OCI-LY7 (cell line): Measurements from ENCODE around the gene ASPHD2. TPM values are rescaled to one million over a fixed set of nuclear protein-coding genes. Genes with fewer than 3 reads are reported as not detected.

Experiments used
- BruUV-seq: library from RNA; stranded (reverse); fragments of 400-500 nt; replicated peaks from 2 replicates; lab custom pipeline; 2021; lab: Mats Ljungman, UMichigan
- CTCF ChIA-PET: fragments of 300-600 bp; sonication (Branson Sonifier 250); formaldehyde crosslinking; loops from one replicate; lab custom pipeline; 2022; ENCODE audit warnings: antibody characterized with exemption; ENCODE audit not compliant: unreplicated experiment; lab: Charles Lee
- POLR2A ChIA-PET: fragments of 300-600 bp; sonication (Branson Sonifier 250); formaldehyde crosslinking; loops from one replicate; lab custom pipeline; 2022; ENCODE audit warnings: antibody characterized with exemption; lab: Charles Lee
- DNase-seq: peaks from one replicate; pipeline ENCODE4 v3.0.0-alpha.2; 2015; ENCODE audit warnings: low spot score
- H2AFZ ChIP-seq: fragments of 200-600 bp; sonication (generic), shearing (Covaris generic); 2 replicates; pipeline ENCODE4 v1.6.1; 2014; ENCODE audit warnings: mild to moderate bottlenecking, antibody characterized with exemption, low read length, moderate library complexity
- H3K27ac ChIP-seq: fragments of 200-600 bp; sonication (generic); 2 replicates; pipeline ENCODE4 v1.5.1; 2014; ENCODE audit warnings: mixed run types, low read depth, mild to moderate bottlenecking, moderate library complexity, low read length, inconsistent platforms; ENCODE audit not compliant: poor library complexity, severe bottlenecking
- H3K36me3 ChIP-seq: fragments of 200-600 bp; sonication (generic); 2 replicates; pipeline ENCODE4 v1.6.1; 2014; ENCODE audit warnings: mild to moderate bottlenecking, antibody characterized with exemption, low read length, moderate library complexity, mixed read lengths; ENCODE audit not compliant: insufficient read depth
- H3K4me1 ChIP-seq: fragments of 200-600 bp; sonication (generic); 2 replicates; pipeline ENCODE4 v1.5.1; 2014; ENCODE audit warnings: mild to moderate bottlenecking, low read length; ENCODE audit not compliant: insufficient read depth, poor library complexity, severe bottlenecking
- H3K4me2 ChIP-seq: fragments of 200-600 bp; sonication (generic); 2 replicates; pipeline ENCODE4 v1.6.1; 2014; ENCODE audit warnings: mild to moderate bottlenecking, low read length
- H3K4me3 ChIP-seq: fragments of 200-600 bp; sonication (generic); 2 replicates; pipeline ENCODE4 v1.5.1; 2014; ENCODE audit warnings: mild to moderate bottlenecking, low read depth, low read length; ENCODE audit not compliant: poor library complexity, severe bottlenecking
- H3K79me2 ChIP-seq: fragments of 200-600 bp; sonication (generic); 2 replicates; pipeline ENCODE4 v1.6.1; 2016; ENCODE audit warnings: low read depth, mild to moderate bottlenecking, low read length, moderate library complexity, mixed read lengths; ENCODE audit not compliant: insufficient read depth
- H3K9me2 ChIP-seq: fragments of 200-600 bp; sonication (generic); 2 replicates; pipeline ENCODE4 v1.6.1; 2016; ENCODE audit warnings: mild to moderate bottlenecking, low read length, mixed read lengths; ENCODE audit not compliant: insufficient read depth
- H3K9me3 ChIP-seq: fragments of 200-600 bp; sonication (generic); 2 replicates; pipeline ENCODE4 v1.6.1; 2014; ENCODE audit warnings: mild to moderate bottlenecking, mixed run types, low read length, mixed read lengths
- H4K20me1 ChIP-seq: fragments of 200-600 bp; sonication (generic); 2 replicates; pipeline ENCODE4 v1.6.1; 2014; ENCODE audit warnings: mild to moderate bottlenecking, antibody characterized with exemption, low read length, moderate library complexity, mixed read lengths; ENCODE audit not compliant: insufficient read depth
- EZH2phosphoT487 ChIP-seq: fragments of 200-600 bp; sonication (generic); IDR thresholded peaks from 2 replicates; pipeline ENCODE4 v1.6.1; 2018; ENCODE audit warnings: low read depth, borderline replicate concordance, mild to moderate bottlenecking, mixed run types, antibody characterized with exemption, low read length, moderate library complexity, mixed read lengths
- intact Hi-C: fragments of 100-400 bp; cut with micrococcal nuclease; formaldehyde crosslinking; loops from one replicate; pipeline ENCODE4 v1.10.0; 2022; ENCODE audit not compliant: unreplicated experiment
- total RNA-seq, 2 experiments: library from RNA; depleted of rRNA in 1 of 2; stranded (reverse); fragments of >200 nt in 1 of 2; shearing (Covaris generic) in 1 of 2; gene quantifications; 2 replicates each; pipeline ENCODE4 v1.2.3, GENCODE V29; 2014 to 2022
- TF ChIP-seq, protein P1 (sequence below): fragments of 200-600 bp; sonication (generic); conservative IDR thresholded peaks from 2 replicates; pipeline ENCODE4 v1.5.1; 2014; ENCODE audit warnings: mild to moderate bottlenecking, antibody characterized with exemption, low read length, moderate library complexity, mixed read lengths

ASPHD2 gene
- total RNA-seq, 2 experiments from 2014 or later, result 5.5 to 6.5 TPM

- DNase-seq, result no peak
- H3K4me2 ChIP-seq, result no peak overlapping the region
Observed at GRCh38 chr22:26416256-26416655, 12.8 kb upstream of the ASPHD2 start.

DNA sequence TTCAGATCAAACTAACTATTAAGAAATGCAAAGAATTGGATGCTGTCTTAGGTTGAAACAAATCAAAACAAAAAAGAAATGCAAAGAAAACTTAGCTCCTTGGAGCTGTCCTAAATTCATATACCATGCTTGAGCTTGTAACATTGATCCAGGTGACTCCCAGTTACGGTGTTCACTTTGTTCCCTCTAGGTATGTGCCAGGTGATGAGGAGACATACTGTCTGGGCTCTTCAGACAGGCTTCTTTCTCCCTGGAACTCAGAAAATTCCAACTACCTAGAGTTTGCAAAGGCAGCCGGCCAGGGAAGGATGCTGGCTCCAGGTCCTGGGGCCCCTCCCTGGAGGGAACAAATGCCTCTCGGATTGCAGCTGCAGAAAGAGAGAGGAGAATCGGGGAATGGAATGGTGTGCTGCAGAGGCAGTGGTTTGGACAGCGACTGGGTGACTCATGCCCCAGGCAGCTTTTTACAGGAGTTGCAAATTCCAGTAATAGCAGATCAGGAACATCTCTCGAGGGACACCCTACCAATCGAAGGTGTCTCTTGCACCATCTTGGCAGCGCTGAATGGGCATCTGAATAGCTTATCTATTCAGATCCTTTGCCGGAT lies 12.3 kb upstream of the ASPHD2 start:
- no peaks in the 10 kb centered on the region for H3K79me2 ChIP-seq
- CTCF ChIA-PET, result no interaction called here
- H3K4me2 ChIP-seq, result no peak overlapping the region
- H3K4me1 ChIP-seq, result no peaks in the 10 kb centered on the region
- TF ChIP-seq, protein P1, sequence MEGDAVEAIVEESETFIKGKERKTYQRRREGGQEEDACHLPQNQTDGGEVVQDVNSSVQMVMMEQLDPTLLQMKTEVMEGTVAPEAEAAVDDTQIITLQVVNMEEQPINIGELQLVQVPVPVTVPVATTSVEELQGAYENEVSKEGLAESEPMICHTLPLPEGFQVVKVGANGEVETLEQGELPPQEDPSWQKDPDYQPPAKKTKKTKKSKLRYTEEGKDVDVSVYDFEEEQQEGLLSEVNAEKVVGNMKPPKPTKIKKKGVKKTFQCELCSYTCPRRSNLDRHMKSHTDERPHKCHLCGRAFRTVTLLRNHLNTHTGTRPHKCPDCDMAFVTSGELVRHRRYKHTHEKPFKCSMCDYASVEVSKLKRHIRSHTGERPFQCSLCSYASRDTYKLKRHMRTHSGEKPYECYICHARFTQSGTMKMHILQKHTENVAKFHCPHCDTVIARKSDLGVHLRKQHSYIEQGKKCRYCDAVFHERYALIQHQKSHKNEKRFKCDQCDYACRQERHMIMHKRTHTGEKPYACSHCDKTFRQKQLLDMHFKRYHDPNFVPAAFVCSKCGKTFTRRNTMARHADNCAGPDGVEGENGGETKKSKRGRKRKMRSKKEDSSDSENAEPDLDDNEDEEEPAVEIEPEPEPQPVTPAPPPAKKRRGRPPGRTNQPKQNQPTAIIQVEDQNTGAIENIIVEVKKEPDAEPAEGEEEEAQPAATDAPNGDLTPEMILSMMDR, result no peak
- no peak for TF ChIP-seq EZH2phosphoT487
- H2AFZ ChIP-seq, result no peak overlapping the region
- H3K36me3 ChIP-seq, result no peaks in the 10 kb centered on the region
- no peak overlapping the region for H3K27ac ChIP-seq
- intact Hi-C loops, result no loop called here
- no peak for DNase-seq
- POLR2A ChIA-PET, result interaction anchor here (0.6 kb wide), 1 partner anchor 32 kb away, joined by 3 read pairs; no protein-coding TSS in a partner anchor
- H3K4me3 ChIP-seq, result no peak overlapping the region
- H3K9me3 ChIP-seq, result no peaks in the 10 kb centered on the region
- no TSS peak for BruUV-seq
- H3K9me2 ChIP-seq, result no peaks in the 10 kb centered on the region
- no peaks in the 10 kb centered on the region for H4K20me1 ChIP-seq

More at GRCh38 chr22:26416256-26416655, 12.8 kb upstream of the ASPHD2 start:
- H3K36me3 ChIP-seq, result no peaks in the 10 kb centered on the region
- no peak overlapping the region for H3K4me3 ChIP-seq
- TF ChIP-seq, protein P1, result no peak
- TF ChIP-seq EZH2phosphoT487, result no peak
- no peak overlapping the region for H2AFZ ChIP-seq
- H3K9me2 ChIP-seq, result no peaks in the 10 kb centered on the region
- CTCF ChIA-PET, result no interaction called here
- intact Hi-C loops, result no loop called here
- no peaks in the 10 kb centered on the region for H3K79me2 ChIP-seq
- H4K20me1 ChIP-seq, result no peaks in the 10 kb centered on the region
- no peak overlapping the region for H3K27ac ChIP-seq
- POLR2A ChIA-PET, result interaction anchor here (0.5 kb wide), 1 partner anchor 28 kb away, joined by 3 read pairs; no protein-coding TSS in a partner anchor
- no peaks in the 10 kb centered on the region for H3K9me3 ChIP-seq
- no TSS peak for BruUV-seq
- H3K4me1 ChIP-seq, result no peaks in the 10 kb centered on the region

- Histone ChIP-seq H4K20me1 (no peaks in the 10 kb centered on the region), H2AFZ (no peak overlapping the region), H3K4me3 (no peak overlapping the region), H3K79me2 (no peaks in the 10 kb centered on the region), H3K27ac (no peak overlapping the region), H3K4me1 (no peaks in the 10 kb centered on the region), H3K4me2 (no peak overlapping the region), H3K36me3 (no peaks in the 10 kb centered on the region), H3K9me2 (no peaks in the 10 kb centered on the region), H3K9me3 (0 out of 2 replicates have a peak, but pooled peaks cover under 1% of the 10 kb centered on the region)
- no TSS peak for BruUV-seq
- intact Hi-C loops, result no loop called here
- CTCF ChIA-PET, result no interaction called here
- DNase-seq, result no peak
- POLR2A ChIA-PET, result no interaction called here
- TF ChIP-seq EZH2phosphoT487, result no peak
Observed at GRCh38 chr22:26417406-26417805, 11.7 kb upstream of the ASPHD2 start.
